ENCODE measurements around the gene HMCN2.

Gene HMCN2

DNA sequence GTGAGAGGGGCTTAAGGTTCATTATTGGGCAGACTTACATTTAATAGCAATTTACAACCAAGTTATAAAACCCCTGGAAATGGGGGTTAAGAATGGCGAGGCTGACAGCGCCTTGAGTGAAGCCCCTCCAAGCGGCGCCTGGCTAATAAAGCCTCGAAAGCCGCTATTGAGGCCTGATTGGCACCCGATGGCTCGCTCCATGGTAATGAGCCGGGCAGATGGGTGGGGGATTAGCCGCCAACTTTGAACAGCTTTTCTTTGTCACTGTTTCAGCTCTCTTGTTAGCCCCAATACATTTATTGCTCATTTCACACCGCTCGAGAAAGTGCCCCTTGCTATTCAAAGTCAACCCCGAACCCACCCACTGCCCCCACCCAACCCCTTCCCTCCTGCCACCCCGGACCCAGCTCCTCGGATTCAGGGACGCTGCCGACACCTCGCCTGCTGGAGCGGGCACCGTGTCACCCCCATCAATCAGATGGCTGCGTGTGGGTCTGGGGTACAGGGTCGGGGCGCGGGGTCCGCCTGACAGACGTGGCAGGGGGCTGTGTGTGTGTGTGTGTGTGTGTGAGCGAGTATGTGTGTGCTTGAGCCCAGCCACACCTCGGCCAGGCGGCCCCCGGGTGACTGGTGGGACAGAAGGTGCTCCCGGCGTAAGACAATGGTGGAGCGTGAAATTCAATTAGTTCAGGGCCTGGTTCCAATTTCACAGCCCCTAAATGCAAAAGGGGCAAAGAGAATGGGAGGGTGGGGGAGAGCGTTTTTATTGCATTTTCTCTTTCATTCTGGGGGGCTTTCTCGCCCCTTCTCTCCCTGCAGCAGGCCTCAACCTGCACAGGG, 213.4 kb downstream of the HMCN2 start:
- DNase-seq, result no peak

DNA sequence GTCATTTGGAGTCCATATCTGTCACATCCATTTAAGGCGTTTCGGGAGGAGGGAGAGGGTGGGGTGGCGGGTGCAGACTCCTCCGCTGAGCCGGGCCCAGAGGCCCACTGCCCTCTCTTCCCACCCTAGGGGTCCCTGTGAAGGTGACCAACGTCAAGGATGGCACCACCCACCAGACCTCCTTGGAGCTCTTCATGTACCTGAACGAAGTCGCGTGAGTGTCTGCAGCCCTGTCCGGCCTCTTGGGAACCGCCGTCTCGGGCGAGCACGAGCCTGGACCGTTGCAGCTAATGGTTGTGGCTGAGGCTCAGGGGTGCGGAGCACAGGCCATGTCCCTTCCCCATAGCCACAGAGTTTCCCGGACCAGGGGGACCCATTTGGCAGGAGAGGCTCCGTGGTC, 214.0 kb downstream of the HMCN2 start:
- no peak for DNase-seq

DNA sequence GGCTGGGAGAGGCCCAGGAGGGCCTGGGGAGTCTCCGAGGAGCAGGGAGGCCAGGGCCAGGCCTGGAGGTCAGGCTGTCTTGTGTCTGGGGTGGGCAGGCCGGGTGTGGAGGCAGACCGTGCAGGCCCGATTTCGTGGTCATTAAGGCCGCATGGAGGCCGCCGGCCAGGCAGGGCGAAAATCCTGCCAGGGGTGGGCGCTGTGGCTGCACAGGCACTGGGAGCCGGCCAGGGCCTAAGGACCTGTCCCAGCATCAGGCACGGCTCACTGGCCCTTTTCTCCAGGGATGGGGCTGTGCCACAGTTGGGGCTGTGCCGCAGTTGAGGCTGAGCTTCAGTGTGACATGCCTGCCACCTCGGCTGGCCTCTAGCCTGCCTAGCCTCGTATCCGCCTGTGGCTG, 215.1 kb downstream of the HMCN2 start:
- no peak for DNase-seq

DNA sequence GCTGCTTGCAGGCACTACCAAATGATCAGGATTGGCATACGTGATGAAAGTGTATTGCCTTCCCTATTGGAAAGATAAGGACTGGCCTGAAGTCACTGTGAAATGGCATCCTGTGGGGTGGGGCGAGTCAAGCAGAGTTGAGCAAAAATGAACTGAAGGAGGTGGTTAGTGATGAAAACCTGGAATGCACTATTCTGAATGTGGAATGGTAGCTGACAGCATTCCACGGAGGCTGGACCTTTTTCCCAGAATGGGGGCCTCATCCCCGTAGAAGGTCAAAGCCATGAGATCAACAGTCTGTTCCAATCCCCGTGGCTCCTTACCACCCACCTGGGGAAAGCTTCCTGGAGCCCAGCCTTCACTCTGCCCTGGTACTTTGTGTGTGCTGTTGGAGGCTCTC, 216.9 kb downstream of the HMCN2 start:
- DNase-seq, result no peak

DNA sequence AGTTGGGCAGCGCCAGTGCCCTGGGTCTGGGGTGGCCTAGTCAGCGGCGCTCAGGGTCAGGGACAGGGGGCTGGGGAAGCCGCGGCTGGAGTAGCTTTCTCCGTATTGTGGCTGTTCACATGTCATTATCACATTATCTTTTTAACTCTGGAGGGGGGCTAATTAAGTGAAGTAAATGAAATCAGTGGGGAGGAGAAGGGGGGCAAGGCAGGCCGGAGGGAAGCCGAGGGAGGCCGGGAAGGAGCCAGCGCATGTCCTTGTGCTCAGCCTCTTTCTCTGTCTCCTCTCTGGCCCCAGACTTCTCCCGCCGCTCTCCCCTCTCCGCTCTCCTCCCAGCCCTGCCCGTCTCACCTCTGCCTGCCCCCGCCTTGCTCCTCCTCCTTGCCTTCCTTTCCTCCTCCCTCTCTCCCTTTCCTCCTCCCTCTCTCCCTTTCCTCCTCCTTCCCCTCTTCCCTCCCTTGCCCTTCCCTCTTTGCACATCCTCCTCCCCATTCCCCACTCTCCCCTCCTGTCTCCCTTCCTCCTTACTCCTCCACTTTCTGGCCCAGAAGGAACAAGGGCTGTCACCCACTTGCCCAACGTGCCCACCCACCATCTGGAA, 217.9 kb downstream of the HMCN2 start:
- no peak for DNase-seq

Data from DMS153 (cell line).